Hematopoietic multipotent progenitor cell treated with erythropoietin and hydrocortisone succinate and interleukin-3 and kit ligand, for 17 days (in vitro differentiated cells): ENCODE measurements around the gene MYBBP1A.
"Not testable (repeated sequence)": the region's sequence is repeated elsewhere in the genome, so short reads cannot be mapped to it uniquely, and the experiment has no call there.

Experiments used
- DNase-seq: peaks from one replicate; pipeline ENCODE4 v3.0.0-alpha.2; 2015; ENCODE audit warnings: low spot score

MYBBP1A gene

GRCh38 chr17:4590042-4590441 lies 34.9 kb upstream of the MYBBP1A start:
- DNase-seq = not testable (repeated sequence)

DNA sequence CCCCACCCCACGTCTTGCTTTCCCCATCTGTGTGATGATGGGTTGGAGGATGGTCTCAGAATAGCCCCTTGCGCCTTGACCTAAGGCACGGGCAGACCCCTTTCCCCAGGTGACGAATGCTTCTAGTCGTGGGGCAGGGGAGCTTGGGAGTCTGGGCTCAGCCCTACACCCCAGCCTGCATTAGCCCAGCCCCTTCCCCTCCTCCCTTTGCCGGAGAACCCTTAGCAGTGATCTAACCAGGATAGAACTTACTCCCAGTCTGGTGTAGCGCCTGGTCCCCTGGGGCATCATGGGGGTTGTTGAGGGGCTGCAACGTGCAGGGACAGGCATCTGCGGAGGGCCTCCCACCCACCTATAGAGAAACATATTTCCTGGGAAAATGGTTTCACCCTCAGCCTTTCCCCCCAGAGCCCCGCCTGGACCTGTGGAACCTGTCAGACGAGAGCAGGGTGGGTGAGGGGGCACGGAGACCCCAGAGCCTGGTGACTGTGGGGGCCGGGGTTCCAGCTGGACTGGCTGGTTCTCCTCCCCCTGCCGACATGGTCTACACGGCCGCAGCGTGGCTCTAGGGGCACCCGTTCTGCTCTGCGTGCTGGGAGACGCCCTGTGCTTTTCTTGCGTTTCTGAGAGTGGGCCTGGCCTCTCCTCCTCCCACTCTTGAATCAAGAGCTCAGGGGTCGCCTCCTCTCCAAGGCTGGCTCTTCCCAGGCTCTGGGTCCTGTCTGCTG lies 33.9 kb upstream of the MYBBP1A start:
- no peak for DNase-seq

DNA sequence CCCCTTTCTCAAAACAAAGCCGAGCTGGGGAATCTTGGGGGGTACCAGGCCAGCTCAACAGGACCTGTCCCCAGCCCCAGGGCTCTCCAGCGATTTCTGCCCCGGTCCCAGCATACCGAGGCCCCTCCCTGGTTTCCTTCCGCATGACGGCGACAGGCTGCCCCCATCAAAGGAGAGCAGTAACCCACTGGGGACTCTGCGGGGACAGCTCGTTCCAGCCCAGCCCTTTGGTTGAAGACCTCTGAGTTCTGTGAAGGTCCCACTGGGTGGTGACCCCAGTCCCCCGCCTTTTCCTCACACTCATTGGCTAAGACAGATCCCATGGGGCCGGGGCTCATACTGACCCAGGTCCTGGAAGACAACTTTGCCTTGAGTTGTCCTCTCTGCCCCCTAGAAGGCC lies 33.2 kb upstream of the MYBBP1A start:
- no peak for DNase-seq

DNA sequence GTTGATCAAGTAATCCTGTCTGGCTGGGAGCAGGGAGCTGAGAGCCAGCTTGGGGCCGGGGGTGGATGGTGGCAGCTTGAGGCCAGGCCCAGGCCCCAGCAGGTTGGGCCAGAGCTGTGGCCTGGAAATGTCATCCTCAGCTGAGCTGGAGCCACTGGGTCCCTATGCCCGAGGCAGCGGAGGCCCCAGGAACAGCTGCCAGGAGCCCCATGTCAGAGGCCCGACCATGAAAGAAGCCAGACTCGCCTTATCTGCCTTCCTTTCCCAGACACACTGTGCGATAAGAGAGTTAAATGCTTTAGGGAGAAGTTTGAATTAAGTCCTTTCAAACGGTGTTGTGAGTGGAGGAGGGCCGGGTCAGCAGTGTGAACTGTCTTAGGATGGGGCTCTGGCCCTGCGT lies 32.6 kb upstream of the MYBBP1A start:
- DNase-seq = no peak

GRCh38 chr17:4587195-4587594 lies 32.0 kb upstream of the MYBBP1A start:
- DNase-seq = no peak

GRCh38 chr17:4586043-4586442 lies 30.9 kb upstream of the MYBBP1A start:
- DNase-seq = no peak

DNA sequence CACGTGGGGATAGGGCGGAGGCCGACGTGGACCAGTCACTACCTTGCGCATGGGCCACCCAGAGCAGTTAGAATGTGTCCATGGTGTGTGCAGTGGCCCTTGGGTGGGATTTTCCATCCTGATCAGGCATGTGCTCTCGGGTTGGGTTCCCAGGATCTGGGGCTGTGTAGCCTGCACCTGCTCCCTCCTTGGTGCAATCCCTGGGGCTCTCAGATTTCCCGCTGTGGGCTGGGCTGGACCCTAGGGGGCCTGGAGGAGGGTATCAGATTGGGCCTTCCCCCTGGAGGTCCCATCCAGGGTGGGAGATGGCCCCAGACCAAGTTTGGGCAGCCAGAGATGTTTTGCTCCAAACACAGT lies 30.4 kb upstream of the MYBBP1A start:
- DNase-seq = no peak

DNA sequence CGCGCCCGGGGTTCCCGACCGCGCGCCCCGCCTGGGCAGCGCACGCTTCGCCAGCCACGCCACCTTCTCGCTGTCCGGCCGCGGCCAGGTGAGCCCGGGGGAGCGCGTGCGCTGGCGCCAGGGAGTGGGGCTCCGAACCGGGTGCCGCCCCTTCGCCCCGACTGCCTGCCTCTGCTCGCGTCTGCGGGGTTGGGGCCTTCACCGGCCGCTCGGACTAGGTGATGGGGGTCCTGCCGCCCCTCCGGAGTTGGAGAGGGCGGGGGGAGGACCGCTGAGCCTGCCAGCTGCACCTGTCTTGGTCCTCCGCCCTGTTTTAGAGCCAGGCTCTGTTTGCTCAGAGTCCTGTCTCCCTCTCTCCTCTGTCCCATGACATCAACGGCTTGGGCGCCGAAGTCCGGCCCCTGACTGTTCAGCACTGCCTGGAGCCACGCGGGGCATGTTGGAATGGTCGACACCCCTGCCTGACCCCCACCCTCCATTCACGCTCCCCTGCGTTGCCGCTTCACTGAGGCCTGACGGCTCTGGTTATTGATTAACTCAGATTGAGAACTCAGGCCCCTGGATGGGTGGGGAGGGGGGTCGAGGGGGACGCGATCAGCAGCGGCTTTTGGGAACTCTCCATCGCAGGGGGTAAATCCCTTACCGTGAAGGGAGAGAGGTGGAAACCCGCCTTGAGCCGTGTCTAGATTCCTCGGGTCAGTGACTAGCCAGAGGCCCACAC lies 29.9 kb upstream of the MYBBP1A start:
- no peak for DNase-seq

- DNase-seq = no peak
These were observed 29.1 kb upstream of the MYBBP1A start, which contains the start of gene SMTNL2 for GRCh38 chr17:4584101-4584916. Gene SMTNL2, plus strand, starts transcription at chr17:4584529. Its CDS starts 77 bp downstream, at chr17:4584606.

DNA sequence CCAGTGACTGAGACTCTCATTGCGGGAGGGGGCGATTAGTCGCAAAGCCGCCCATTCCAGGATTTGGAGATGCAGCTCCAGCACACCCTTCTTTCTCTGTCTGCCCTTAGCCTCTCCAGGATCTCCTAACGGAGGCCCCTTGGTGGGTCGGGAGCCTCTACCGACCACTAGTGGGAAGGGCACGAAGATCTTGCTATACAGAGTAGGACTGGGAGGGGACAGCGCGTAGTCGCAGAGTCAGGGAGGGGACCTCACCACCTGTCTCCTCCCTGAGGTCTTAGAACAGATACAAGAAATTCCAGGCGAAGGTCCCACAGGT lies 28.6 kb upstream of the MYBBP1A start:
- DNase-seq = no peak

- no peak for DNase-seq
These were observed 28.0 kb upstream of the MYBBP1A start for GRCh38 chr17:4583206-4583605.

DNA sequence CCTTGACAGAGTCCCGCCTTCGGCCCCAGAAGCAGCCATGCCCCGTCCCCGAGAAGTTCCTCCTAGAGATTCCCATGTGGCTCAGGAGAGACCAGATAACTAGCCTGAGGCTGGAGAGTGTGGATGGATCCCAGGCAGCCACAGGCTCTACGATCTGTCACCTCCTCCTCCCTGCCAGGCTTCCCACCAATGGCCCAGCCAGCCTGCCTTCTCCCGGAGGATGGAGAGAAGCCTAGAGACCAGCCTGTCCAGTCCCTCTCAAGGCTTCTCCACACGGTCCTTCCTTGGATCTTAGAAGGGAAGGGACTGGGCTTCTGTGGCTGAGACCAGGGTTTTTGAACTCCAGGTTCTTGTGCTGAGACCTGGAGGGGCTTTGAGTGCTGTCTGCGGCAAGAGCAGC lies 27.5 kb upstream of the MYBBP1A start:
- no peak for DNase-seq

- DNase-seq = no peak
These were observed 26.9 kb upstream of the MYBBP1A start for GRCh38 chr17:4582101-4582501.

- no peak for DNase-seq
These were observed 25.1 kb upstream of the MYBBP1A start for GRCh38 chr17:4580291-4580690.

- no peak for DNase-seq
These were observed 24.5 kb upstream of the MYBBP1A start for GRCh38 chr17:4579678-4580077.

- not testable (repeated sequence) for DNase-seq
These were observed 23.2 kb upstream of the MYBBP1A start for GRCh38 chr17:4578349-4578748.

- DNase-seq = no peak
These were observed 22.3 kb upstream of the MYBBP1A start for GRCh38 chr17:4577386-4577993.

GRCh38 chr17:4576729-4577322 lies 21.6 kb upstream of the MYBBP1A start:
- DNase-seq = no peak

- no peak for DNase-seq
These were observed 21.0 kb upstream of the MYBBP1A start for GRCh38 chr17:4576161-4576558.

DNA sequence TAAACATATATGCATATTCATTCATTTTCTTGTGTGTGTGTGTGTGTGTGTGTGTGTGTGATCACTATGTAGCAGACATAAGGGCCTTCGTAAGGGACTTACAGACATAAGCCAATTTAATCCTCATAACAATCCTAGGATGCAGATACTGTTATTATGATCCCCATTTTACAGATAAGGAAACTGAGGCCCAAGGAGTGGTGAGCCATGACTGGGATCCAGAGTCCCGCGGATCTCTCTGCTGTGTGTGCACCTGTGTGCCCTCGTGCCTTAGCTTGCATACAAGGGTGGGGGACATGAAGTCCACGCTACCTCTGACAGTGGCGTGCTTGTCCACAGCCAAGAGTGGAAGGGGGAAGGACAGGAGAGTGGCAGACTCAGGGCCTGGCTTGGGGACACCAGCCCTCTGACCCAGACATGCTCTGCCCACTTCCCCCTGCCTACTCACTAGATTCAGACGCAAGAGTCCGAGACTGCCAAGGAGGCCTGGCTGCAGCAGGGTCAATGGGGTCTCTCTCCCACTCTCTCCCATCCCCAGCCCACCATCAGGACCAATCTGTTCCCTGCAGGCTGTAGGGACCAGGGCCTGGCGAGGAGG lies 19.4 kb upstream of the MYBBP1A start:
- DNase-seq = no peak

GRCh38 chr17:4573669-4574068 lies 18.5 kb upstream of the MYBBP1A start:
- no peak for DNase-seq

GRCh38 chr17:4573115-4573514 lies 17.9 kb upstream of the MYBBP1A start:
- no peak for DNase-seq
